Activated T-cell treated with anti-CD3 and anti-CD28 coated beads, Interleukin-2, amount 50 U/mL, for 4 hours (primary cell): ENCODE measurements around the gene NOL4L. TPM values are rescaled to one million over a fixed set of nuclear protein-coding genes. Genes with fewer than 3 reads are reported as not detected.
A peak's percentile ranks its signal among the peaks of the same experiment; 100 is the strongest.

Experiments
- ATAC-seq, 2 donors: fragments of 200-7000 bp; cut with Tn5 transposase; one replicate each; pipeline ENCODE4 v1.10.0; 2021
- DNase-seq: peaks from one replicate; pipeline ENCODE4 v3.0.0-alpha.2; 2020
- H3K27me3 Mint-ChIP-seq: one replicate; pipeline ENCODE4 v1.8.0; 2021; ENCODE audit warnings: low read depth, mixed read lengths
- H3K36me3 Mint-ChIP-seq: one replicate; pipeline ENCODE4 v1.8.0; 2022; ENCODE audit warnings: mixed read lengths; ENCODE audit not compliant: insufficient read depth
- H3K4me1 Mint-ChIP-seq: one replicate; pipeline ENCODE4 v1.8.0; 2021; ENCODE audit warnings: low read depth, mixed read lengths
- H3K4me3 Mint-ChIP-seq: one replicate; pipeline ENCODE4 v1.8.0; 2021; ENCODE audit warnings: mild to moderate bottlenecking, moderate library complexity, mixed read lengths
- H3K9me3 Mint-ChIP-seq: one replicate; pipeline ENCODE4 v1.8.0; 2021; ENCODE audit warnings: mixed read lengths
- total RNA-seq, 3 donors: library from RNA; stranded (reverse); gene quantifications; one replicate each; pipeline ENCODE4 v1.2.1, GENCODE V29; 2021

NOL4L gene
- total RNA-seq, 3 donors from 2014 or later, result 5.6 to 8.0 (median 6.3) TPM

GRCh38 chr20:32518593-32519380, 66.3 kb downstream of the NOL4L start:
- Mint-ChIP-seq H3K4me3 (no peak overlapping the region), H3K9me3 (no peaks in the 10 kb centered on the region), H3K4me1 (peaks cover 55% of the 10 kb centered on the region), H3K36me3 (peaks cover 23% of the 10 kb centered on the region), H3K27me3 (no peaks in the 10 kb centered on the region)
- no peak for DNase-seq
- ATAC-seq, result no peak

GRCh38 chr20:32517914-32518592, 67.1 kb downstream of the NOL4L start:
- ATAC-seq (no peak), DNase-seq (no peak)
- H3K4me3 Mint-ChIP-seq, result no peak overlapping the region
- H3K36me3 Mint-ChIP-seq, result peaks cover 25% of the 10 kb centered on the region
- H3K9me3 Mint-ChIP-seq, result no peaks in the 10 kb centered on the region
- H3K27me3 Mint-ChIP-seq, result no peaks in the 10 kb centered on the region
- H3K4me1 Mint-ChIP-seq, result peaks cover 55% of the 10 kb centered on the region

GRCh38 chr20:32517518-32517873, 67.6 kb downstream of the NOL4L start:
- Mint-ChIP-seq H3K4me3 (no peak overlapping the region), H3K27me3 (no peaks in the 10 kb centered on the region), H3K36me3 (peaks cover 25% of the 10 kb centered on the region), H3K9me3 (no peaks in the 10 kb centered on the region), H3K4me1 (peaks cover 55% of the 10 kb centered on the region)
- no peak for ATAC-seq
- no peak for DNase-seq

- DNase-seq, result no peak
- H3K36me3 Mint-ChIP-seq, result peaks cover 25% of the 10 kb centered on the region
- no peak overlapping the region for H3K4me3 Mint-ChIP-seq
- no peaks in the 10 kb centered on the region for H3K27me3 Mint-ChIP-seq
- no peaks in the 10 kb centered on the region for H3K9me3 Mint-ChIP-seq
- peaks cover 55% of the 10 kb centered on the region for H3K4me1 Mint-ChIP-seq
- no peak for ATAC-seq
These were observed 68.3 kb downstream of the NOL4L start for GRCh38 chr20:32516583-32517517.

GRCh38 chr20:32515631-32516101, 69.5 kb downstream of the NOL4L start:
- ATAC-seq (no peak), DNase-seq (no peak)
- Mint-ChIP-seq H3K27me3 (no peaks in the 10 kb centered on the region), H3K9me3 (no peaks in the 10 kb centered on the region), H3K36me3 (peaks cover 23% of the 10 kb centered on the region), H3K4me1 (peaks cover 60% of the 10 kb centered on the region), H3K4me3 (no peak overlapping the region)

GRCh38 chr20:32514760-32515159, 70.4 kb downstream of the NOL4L start:
- DNase-seq (no peak), ATAC-seq (no peak)
- Mint-ChIP-seq H3K4me1 (peaks cover 67% of the 10 kb centered on the region), H3K36me3 (peaks cover 23% of the 10 kb centered on the region), H3K9me3 (no peaks in the 10 kb centered on the region), H3K27me3 (no peaks in the 10 kb centered on the region), H3K4me3 (peak overlapping the region; percentile 25)

GRCh38 chr20:32513031-32513866, 71.9 kb downstream of the NOL4L start:
- ATAC-seq (no peak), DNase-seq (no peak)
- Mint-ChIP-seq H3K9me3 (no peaks in the 10 kb centered on the region), H3K4me3 (peak overlapping the region; percentile 69), H3K27me3 (no peaks in the 10 kb centered on the region), H3K36me3 (peaks cover 21% of the 10 kb centered on the region), H3K4me1 (peaks cover 81% of the 10 kb centered on the region)

- Mint-ChIP-seq H3K9me3 (no peaks in the 10 kb centered on the region), H3K4me1 (peaks cover 88% of the 10 kb centered on the region), H3K4me3 (peak overlapping the region; percentile 75), H3K27me3 (no peaks in the 10 kb centered on the region), H3K36me3 (peaks cover 21% of the 10 kb centered on the region)
- ATAC-seq, result no peak
- DNase-seq, result no peak
These were observed 73.1 kb downstream of the NOL4L start for GRCh38 chr20:32512047-32512385.

GRCh38 chr20:32511358-32512046, 73.6 kb downstream of the NOL4L start:
- Mint-ChIP-seq H3K4me3 (peak overlapping the region; percentile 75), H3K27me3 (no peaks in the 10 kb centered on the region), H3K36me3 (peaks cover 21% of the 10 kb centered on the region), H3K4me1 (peaks cover 90% of the 10 kb centered on the region), H3K9me3 (no peaks in the 10 kb centered on the region)
- DNase-seq, result no peak
- ATAC-seq, result no peak

GRCh38 chr20:32510601-32511357, 74.4 kb downstream of the NOL4L start:
- Mint-ChIP-seq H3K9me3 (no peaks in the 10 kb centered on the region), H3K36me3 (peaks cover 14% of the 10 kb centered on the region), H3K4me3 (peak overlapping the region; percentile 75), H3K27me3 (no peaks in the 10 kb centered on the region), H3K4me1 (peaks cover 83% of the 10 kb centered on the region)
- no peak for DNase-seq
- peak; percentile 19 to 31 for ATAC-seq

- H3K4me3 Mint-ChIP-seq, result peak overlapping the region; percentile 75
- H3K36me3 Mint-ChIP-seq, result peaks cover 9% of the 10 kb centered on the region
- peaks cover 81% of the 10 kb centered on the region for H3K4me1 Mint-ChIP-seq
- H3K27me3 Mint-ChIP-seq, result no peaks in the 10 kb centered on the region
- ATAC-seq (peak; percentile 16 to 19), DNase-seq (no peak)
- H3K9me3 Mint-ChIP-seq, result no peaks in the 10 kb centered on the region
These were observed 75.0 kb downstream of the NOL4L start for GRCh38 chr20:32510120-32510600.

GRCh38 chr20:32509639-32510066, 75.5 kb downstream of the NOL4L start:
- DNase-seq (peak; percentile 28), ATAC-seq (peak; percentile 73 to 74)
- Mint-ChIP-seq H3K9me3 (no peaks in the 10 kb centered on the region), H3K4me3 (peak overlapping the region; percentile 75), H3K27me3 (no peaks in the 10 kb centered on the region), H3K4me1 (peaks cover 81% of the 10 kb centered on the region), H3K36me3 (peaks cover 4% of the 10 kb centered on the region)
